CD4-positive, alpha-beta T cell treated with Interleukin-6 for 4 hours (primary cell): ENCODE measurements around the gene GNG12.

Source experiments
- DNase-seq: peaks from one replicate; pipeline ENCODE4 v3.0.0-alpha.2; 2020; ENCODE audit warnings: mixed read lengths

Gene GNG12

GRCh38 chr1:67812226-67812625 is 21.0 kb downstream of the GNG12 start:
- no peak for DNase-seq

GRCh38 chr1:67811781-67812180 is 21.5 kb downstream of the GNG12 start:
- no peak for DNase-seq

- DNase-seq: no peak
Measured at GRCh38 chr1:67809887-67810286, 23.4 kb downstream of the GNG12 start.

- no peak for DNase-seq
Measured at GRCh38 chr1:67807282-67807681, 26.0 kb downstream of the GNG12 start.

GRCh38 chr1:67804710-67805109 is 28.6 kb downstream of the GNG12 start:
- DNase-seq: no peak

GRCh38 chr1:67803380-67804279 is 29.6 kb downstream of the GNG12 start:
- no peak for DNase-seq

- no peak for DNase-seq
Measured at GRCh38 chr1:67802565-67802964, 30.7 kb downstream of the GNG12 start.

GRCh38 chr1:67801903-67802302 is 31.4 kb downstream of the GNG12 start:
- DNase-seq: no peak

- DNase-seq: no peak
Measured at GRCh38 chr1:67795179-67795912, 37.9 kb downstream of the GNG12 start.

GRCh38 chr1:67793562-67793961 is 39.7 kb downstream of the GNG12 start:
- DNase-seq: no peak

GRCh38 chr1:67792741-67793458 is 40.4 kb downstream of the GNG12 start:
- DNase-seq: no peak

- no peak for DNase-seq
Measured at GRCh38 chr1:67792103-67792502, 41.2 kb downstream of the GNG12 start.

GRCh38 chr1:67791686-67792085 is 41.6 kb downstream of the GNG12 start:
- no peak for DNase-seq

- DNase-seq: no peak
Measured at GRCh38 chr1:67791261-67791660, 42.0 kb downstream of the GNG12 start.

GRCh38 chr1:67790201-67790692 is 43.0 kb downstream of the GNG12 start:
- no peak for DNase-seq

GRCh38 chr1:67789551-67789950 is 43.7 kb downstream of the GNG12 start:
- DNase-seq: no peak

- no peak for DNase-seq
Measured at GRCh38 chr1:67788904-67789303, 44.4 kb downstream of the GNG12 start.

- no peak for DNase-seq
Measured at GRCh38 chr1:67788238-67788790, 45.0 kb downstream of the GNG12 start.

- no peak for DNase-seq
Measured at GRCh38 chr1:67787746-67788145, 45.5 kb downstream of the GNG12 start.

GRCh38 chr1:67785847-67786753 is 47.2 kb downstream of the GNG12 start:
- DNase-seq: no peak

GRCh38 chr1:67784545-67785186 is 48.6 kb downstream of the GNG12 start:
- DNase-seq: no peak
